CD14-positive monocyte (primary cell): ENCODE results near the gene CTSA. TPM values are rescaled to one million over a fixed set of nuclear protein-coding genes. Genes with fewer than 3 reads are reported as not detected.

Source experiments
- DNase-seq, 3 donors: peaks; one replicate each; pipeline ENCODE4 v3.0.0-alpha.2; 2011 to 2022
- H2AFZ ChIP-seq: 2 replicates; pipeline ENCODE4 v1.6.0; 2012; ENCODE audit warnings: mild to moderate bottlenecking, low read depth, low read length, inconsistent platforms; ENCODE audit not compliant: insufficient read depth, poor library complexity, severe bottlenecking
- H3K27ac ChIP-seq, 2 donors: 1 replicate in 1 of 2; 2 replicates in 1 of 2; pipeline ENCODE4 v1.5.1; 2012 to 2013; ENCODE audit warnings: low read length in 2 of 2, control low read depth in 1 of 2, inconsistent platforms in 1 of 2, low read depth in 1 of 2, mild to moderate bottlenecking in 1 of 2
- H3K27me3 ChIP-seq, 2 donors: one replicate each; pipeline versions ENCODE4 v1.6.0 to v1.6.1; 2011 to 2013; ENCODE audit warnings: low read length in 2 of 2; ENCODE audit not compliant: control insufficient read depth in 2 of 2, insufficient read depth in 2 of 2
- H3K36me3 ChIP-seq, 2 donors: replicated peaks in 1 of 2; 1 replicate in 1 of 2; 2 replicates in 1 of 2; pipeline versions ENCODE4 v1.5.1 to v1.6.1; 2012 to 2013; ENCODE audit warnings: low read length in 2 of 2, control low read depth in 1 of 2, inconsistent platforms in 1 of 2, mild to moderate bottlenecking in 1 of 2; ENCODE audit not compliant: insufficient read depth in 2 of 2, control insufficient read depth in 1 of 2
- H3K4me1 ChIP-seq, 2 donors: 1 replicate in 1 of 2; 2 replicates in 1 of 2; pipeline versions ENCODE4 v1.5.1 to v1.6.1; 2012 to 2013; ENCODE audit warnings: low read length in 2 of 2, control low read depth in 1 of 2, inconsistent platforms in 1 of 2, mild to moderate bottlenecking in 1 of 2, moderate library complexity in 1 of 2; ENCODE audit not compliant: insufficient read depth in 2 of 2, control insufficient read depth in 1 of 2
- H3K4me2 ChIP-seq: replicated peaks from 2 replicates; pipeline ENCODE3; 2012; ENCODE audit warnings: low read length, moderate library complexity, mild to moderate bottlenecking; ENCODE audit not compliant: poor library complexity, severe bottlenecking; ENCODE audit errors: extremely low read depth
- H3K4me3 ChIP-seq, 3 experiments: fragments of 200-600 bp in 1 of 3; sonication (generic) in 1 of 3; replicated peaks in 1 of 3; 1 replicate in 2 of 3; 2 replicates in 1 of 3; pipeline ENCODE4 v1.5.1; 2011 to 2013; ENCODE audit warnings: low read length in 3 of 3, mild to moderate bottlenecking in 3 of 3, control low read depth in 2 of 3, low read depth in 2 of 3, inconsistent platforms in 1 of 3, moderate library complexity in 1 of 3
- H3K79me2 ChIP-seq: 2 replicates; pipeline ENCODE4 v1.6.0; 2012; ENCODE audit warnings: mild to moderate bottlenecking, control low read depth, inconsistent platforms, low read length, moderate library complexity; ENCODE audit not compliant: insufficient read depth
- H3K9ac ChIP-seq: 2 replicates; pipeline ENCODE4 v1.6.0; 2017; ENCODE audit warnings: low read length, mild to moderate bottlenecking; ENCODE audit not compliant: insufficient read depth, poor library complexity, severe bottlenecking
- H3K9me3 ChIP-seq, 2 donors: replicated peaks in 1 of 2; 1 replicate in 1 of 2; 2 replicates in 1 of 2; pipeline versions ENCODE4 v1.5.1 to v1.6.1; 2012 to 2013; ENCODE audit warnings: low read length in 2 of 2, control low read depth in 1 of 2; ENCODE audit not compliant: control insufficient read depth in 1 of 2, insufficient read depth in 1 of 2
- H4K20me1 ChIP-seq: 2 replicates; pipeline ENCODE4 v1.6.0; 2012; ENCODE audit warnings: mild to moderate bottlenecking, low read length, control low read depth, moderate library complexity; ENCODE audit not compliant: insufficient read depth
- H3K27ac Mint-ChIP-seq, 7 donors: one replicate each; pipeline ENCODE4 v1.8.0; 2020; ENCODE audit warnings: mild to moderate bottlenecking in 7 of 7, mixed read lengths in 7 of 7, moderate library complexity in 6 of 7, inconsistent platforms in 2 of 7
- H3K27me3 Mint-ChIP-seq, 3 donors: one replicate each; pipeline ENCODE4 v1.8.0; 2021 to 2022; ENCODE audit warnings: low read depth in 3 of 3, mild to moderate bottlenecking in 3 of 3, mixed read lengths in 3 of 3, moderate library complexity in 3 of 3, inconsistent platforms in 1 of 3
- H3K36me3 Mint-ChIP-seq, 2 donors: one replicate each; pipeline ENCODE4 v1.8.0; 2020; ENCODE audit warnings: mixed read lengths in 2 of 2, inconsistent platforms in 1 of 2, mild to moderate bottlenecking in 1 of 2
- H3K4me1 Mint-ChIP-seq: one replicate; pipeline ENCODE4 v1.8.0; 2020; ENCODE audit warnings: mild to moderate bottlenecking, mixed read lengths
- H3K4me3 Mint-ChIP-seq, 2 donors: one replicate each; pipeline ENCODE4 v1.8.0; 2020; ENCODE audit warnings: mild to moderate bottlenecking in 2 of 2, mixed read lengths in 2 of 2, moderate library complexity in 1 of 2
- H3K9me3 Mint-ChIP-seq, 7 donors: one replicate each; pipeline ENCODE4 v1.8.0; 2020 to 2022; ENCODE audit warnings: mixed read lengths in 7 of 7, mild to moderate bottlenecking in 6 of 7, moderate library complexity in 6 of 7, inconsistent platforms in 2 of 7
- CTCF ChIP-seq: fragments of 200-600 bp; IDR thresholded peaks from one replicate; pipeline ENCODE4 v1.8.0; 2022; ENCODE audit warnings: antibody characterized with exemption, mild to moderate bottlenecking
- WGBS: methylation state at CpG from one replicate; pipeline ENCODE4 v1.1.5; 2013; ENCODE audit warnings: missing lambda C conversion rate; ENCODE audit not compliant: insufficient coverage; 5-methylcytosine and 5-hydroxymethylcytosine counted together
- intact Hi-C, 2 donors: fragments of 100-400 bp; cut with micrococcal nuclease; formaldehyde crosslinking; loops; one replicate each; pipeline versions ENCODE4 v1.15.0 to v1.15.1; 2023
- polyA plus RNA-seq, 3 donors: library from polyadenylated mRNA; depleted of rRNA in 1 of 3; unstranded in 2 of 3; stranded (reverse) in 1 of 3; fragments of 300-500 nt in 2 of 3; fragments of >200 nt in 1 of 3; fragmentation: Illumina TruSeq in 2 of 3; gene quantifications; 1 replicate in 2 of 3; 2 replicates in 1 of 3; pipeline ENCODE4 v1.2.3, GENCODE V29; 2012 to 2021

Gene CTSA
- polyA plus RNA-seq, 3 donors = 279 to 489 (median 366) TPM

- Histone ChIP-seq H3K27ac (peak overlapping the region; percentile 75 to 92), H3K36me3 (peaks cover 78 to 100% of the 10 kb centered on the region in 2 donors), H3K4me3 (no peak overlapping the region), H2AFZ (no peak overlapping the region), H4K20me1 (peaks cover 53% of the 10 kb centered on the region), H3K4me1 (peaks cover 40 to 48% of the 10 kb centered on the region in 2 donors), H3K9me3 (no peaks in the 10 kb centered on the region), H3K9ac (no peak overlapping the region), H3K27me3 (no peaks in the 10 kb centered on the region), H3K4me2 (no peak overlapping the region), H3K79me2 (no peaks in the 10 kb centered on the region)
- 78% methylated on average over 7 of the region's 7 CpGs for WGBS
- Mint-ChIP-seq H3K4me1 (peaks cover 36% of the 10 kb centered on the region), H3K27me3 (no peaks in the 10 kb centered on the region), H3K4me3 (no peak overlapping the region), H3K36me3 (peaks cover 88 to 95% of the 10 kb centered on the region in 2 donors), H3K9me3 (no peaks in the 10 kb centered on the region), H3K27ac (peak overlapping the region; percentile 35 to 98 (median 63))
- no peak for TF ChIP-seq CTCF
- intact Hi-C loops = no loop called here
- DNase-seq = peak in 1 of 3 donors; percentile 5
Measured at GRCh38 chr20:45948261-45948733, 57.2 kb downstream of the CTSA start.

Other genes with a start within 250 kb of the CTSA start
- gene WFDC11, start 221.1 kb upstream of the CTSA start, polyA plus RNA-seq = not detected
- not detected for gene WFDC13, start 189.3 kb upstream of the CTSA start, polyA plus RNA-seq
- gene WFDC10B, start 186.3 kb upstream of the CTSA start, polyA plus RNA-seq = not detected
- gene SPINT4, start 169.0 kb upstream of the CTSA start, polyA plus RNA-seq = not detected
- gene WFDC3, start 99.5 kb upstream of the CTSA start, polyA plus RNA-seq = under 1 TPM in 2 of 3 donors, not detected in 1; 0.12 to 0.73 TPM
- gene DNTTIP1, start 99.4 kb upstream of the CTSA start, polyA plus RNA-seq = 100 to 1,000 TPM in 2 of 3 donors, 10 to 100 TPM in 1; 68.5 to 158 (median 144) TPM
- under 1 TPM in 2 of 3 donors, not detected in 1; 0.15 to 0.58 TPM for gene UBE2C, start 78.7 kb upstream of the CTSA start, polyA plus RNA-seq
- 1 to 10 TPM in 2 of 3 donors, under 1 TPM in 1; 0.71 to 1.2 (median 1.0) TPM for gene TNNC2, start 64.0 kb upstream of the CTSA start, polyA plus RNA-seq
- gene SNX21, start 57.5 kb upstream of the CTSA start, polyA plus RNA-seq = 10 to 100 TPM; 11.2 to 16.9 (median 12.7) TPM
- gene ACOT8, start 33.9 kb upstream of the CTSA start, polyA plus RNA-seq = 10 to 100 TPM; 40.9 to 52.4 (median 44.6) TPM
- gene ZSWIM3, start 33.7 kb upstream of the CTSA start, polyA plus RNA-seq = 1 to 10 TPM in 1 of 3 donors, under 1 TPM in 2; 0.29 to 1.5 (median 0.64) TPM
- gene ZSWIM1, start 10.1 kb upstream of the CTSA start, polyA plus RNA-seq = 1 to 10 TPM; 2.5 to 2.6 (median 2.5) TPM
- gene SPATA25, start 3.7 kb upstream of the CTSA start, polyA plus RNA-seq = under 1 TPM in 1 of 3 donors, not detected in 2; 0.76 TPM
- 1 to 10 TPM in 1 of 3 donors, under 1 TPM in 1, not detected in 1; 0.14 to 1.1 TPM for gene NEURL2, start 127 bp upstream of the CTSA start, polyA plus RNA-seq
- 1 to 10 TPM; 1.6 to 3.0 (median 2.9) TPM for gene PLTP, start 20.8 kb downstream of the CTSA start, polyA plus RNA-seq
- gene PCIF1, start 43.3 kb downstream of the CTSA start, polyA plus RNA-seq = 10 to 100 TPM; 41.0 to 54.9 (median 50.4) TPM
- 10 to 100 TPM in 1 of 3 donors, 1 to 10 TPM in 2; 2.7 to 39.6 (median 3.1) TPM for gene ZNF335, start 80.9 kb downstream of the CTSA start, polyA plus RNA-seq
- 1 to 10 TPM in 2 of 3 donors, under 1 TPM in 1; 0.88 to 4.3 (median 1.6) TPM for gene MMP9, start 117.6 kb downstream of the CTSA start, polyA plus RNA-seq
- gene SLC12A5, start 137.9 kb downstream of the CTSA start, polyA plus RNA-seq = not detected
- gene NCOA5, start 198.6 kb downstream of the CTSA start, polyA plus RNA-seq = 10 to 100 TPM in 1 of 3 donors, 1 to 10 TPM in 2; 4.5 to 10.2 (median 6.0) TPM
- gene CD40, start 227.0 kb downstream of the CTSA start, polyA plus RNA-seq = 10 to 100 TPM; 14.4 to 26.1 (median 18.8) TPM